Tibial artery (tissue), 4 donors: ENCODE data around the gene TRIP12.
A peak's percentile ranks its signal among the peaks of the same experiment; 100 is the strongest.

Experiments used
- DNase-seq, 2 donors: peaks; one replicate each; pipeline ENCODE4 v3.0.0-alpha.2; 2019
- H3K27ac ChIP-seq, 2 donors: fragments of 200-600 bp; sonication (generic) in 1 of 2; 1 replicate in 1 of 2; 2 replicates in 1 of 2; pipeline ENCODE4 v1.5.1; 2018 to 2019; ENCODE audit warnings: mild to moderate bottlenecking in 1 of 2
- H3K27me3 ChIP-seq, 2 donors: fragments of 200-600 bp; sonication (generic) in 1 of 2; one replicate each; pipeline versions ENCODE4 v1.5.1 to v1.6.0; 2016 to 2019
- H3K36me3 ChIP-seq, 3 donors: fragments of 200-600 bp; sonication (generic) in 2 of 3; one replicate each; pipeline ENCODE4 v1.5.1; 2016 to 2019; ENCODE audit warnings: mild to moderate bottlenecking in 2 of 3
- H3K4me1 ChIP-seq, 4 donors: fragments of 200-600 bp; sonication (generic) in 2 of 4; 1 replicate in 3 of 4; 2 replicates in 1 of 4; pipeline ENCODE4 v1.5.1; 2016 to 2019
- H3K4me3 ChIP-seq, 2 donors: fragments of 200-600 bp; sonication (generic) in 1 of 2; 1 replicate in 1 of 2; 2 replicates in 1 of 2; pipeline ENCODE4 v1.5.1; 2018 to 2019; ENCODE audit warnings: mild to moderate bottlenecking in 2 of 2
- H3K9me3 ChIP-seq, 3 donors: fragments of 200-600 bp; sonication (generic) in 1 of 3; one replicate each; pipeline ENCODE4 v1.5.1; 2016 to 2019
- intact Hi-C: fragments of 100-400 bp; cut with DNase I; formaldehyde crosslinking; loops from one replicate; pipeline ENCODE4 v1.15.0; 2023; ENCODE audit warnings: low total_unique reads
- TF ChIP-seq, protein P1 (sequence below), 2 experiments: fragments of 200-600 bp in 1 of 2; fragments of 450-650 bp in 1 of 2; IDR thresholded peaks; one replicate each; pipeline ENCODE4 v1.5.1; 2017 to 2019; ENCODE audit warnings: antibody characterized with exemption in 2 of 2, mild to moderate bottlenecking in 1 of 2, moderate library complexity in 1 of 2

The TRIP12 gene

DNA sequence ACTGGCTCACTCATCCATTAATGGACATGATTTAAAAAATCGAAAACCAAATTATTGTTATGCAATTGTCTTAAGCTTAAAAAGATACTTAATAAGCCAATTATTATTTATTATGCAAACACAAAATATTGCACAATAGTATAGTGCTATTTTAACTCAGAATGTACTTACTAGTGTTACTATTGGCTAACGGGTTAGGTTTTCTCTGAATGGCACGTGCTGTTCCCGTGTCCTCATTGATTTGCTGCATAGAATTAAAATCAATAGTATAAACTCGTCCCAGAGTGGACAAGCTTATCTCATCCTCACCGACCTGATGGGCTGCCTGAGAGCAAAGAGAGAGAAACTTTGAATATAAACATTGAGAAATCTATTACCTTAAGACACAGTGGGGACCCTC lies 116.2 kb downstream of the TRIP12 start:
- Histone ChIP-seq H3K36me3 (peaks cover 57 to 77% (median 69%) of the 10 kb centered on the region in 3 donors), H3K4me1 (peaks cover 0 to 9% (median 2%) of the 10 kb centered on the region in 4 donors), H3K27ac (no peak overlapping the region), H3K4me3 (no peak overlapping the region), H3K9me3 (no peaks in the 10 kb centered on the region), H3K27me3 (no peaks in the 10 kb centered on the region)
- intact Hi-C loops = no loop called here
- TF ChIP-seq, protein P1, sequence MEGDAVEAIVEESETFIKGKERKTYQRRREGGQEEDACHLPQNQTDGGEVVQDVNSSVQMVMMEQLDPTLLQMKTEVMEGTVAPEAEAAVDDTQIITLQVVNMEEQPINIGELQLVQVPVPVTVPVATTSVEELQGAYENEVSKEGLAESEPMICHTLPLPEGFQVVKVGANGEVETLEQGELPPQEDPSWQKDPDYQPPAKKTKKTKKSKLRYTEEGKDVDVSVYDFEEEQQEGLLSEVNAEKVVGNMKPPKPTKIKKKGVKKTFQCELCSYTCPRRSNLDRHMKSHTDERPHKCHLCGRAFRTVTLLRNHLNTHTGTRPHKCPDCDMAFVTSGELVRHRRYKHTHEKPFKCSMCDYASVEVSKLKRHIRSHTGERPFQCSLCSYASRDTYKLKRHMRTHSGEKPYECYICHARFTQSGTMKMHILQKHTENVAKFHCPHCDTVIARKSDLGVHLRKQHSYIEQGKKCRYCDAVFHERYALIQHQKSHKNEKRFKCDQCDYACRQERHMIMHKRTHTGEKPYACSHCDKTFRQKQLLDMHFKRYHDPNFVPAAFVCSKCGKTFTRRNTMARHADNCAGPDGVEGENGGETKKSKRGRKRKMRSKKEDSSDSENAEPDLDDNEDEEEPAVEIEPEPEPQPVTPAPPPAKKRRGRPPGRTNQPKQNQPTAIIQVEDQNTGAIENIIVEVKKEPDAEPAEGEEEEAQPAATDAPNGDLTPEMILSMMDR (IDR thresholded peaks at IDR 0.05) = no peak
- DNase-seq = no peak

DNA sequence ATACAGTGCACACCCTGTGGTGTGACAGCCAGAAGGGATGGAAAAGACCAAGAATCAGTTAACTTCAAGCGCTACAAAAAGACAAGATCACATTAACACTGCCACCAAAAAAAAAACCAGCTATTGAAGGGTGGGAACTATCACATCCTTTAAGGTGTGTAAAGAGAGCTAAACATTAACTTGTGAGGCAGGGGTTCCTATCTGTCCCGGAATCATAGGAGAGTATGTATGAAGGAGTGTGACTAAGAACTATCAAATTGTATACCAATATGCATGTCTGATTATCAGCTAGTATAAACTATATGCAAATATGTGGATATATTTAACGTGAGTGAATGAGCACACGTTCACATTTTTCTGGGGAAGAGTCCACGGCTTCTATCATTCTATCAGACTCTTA lies 119.0 kb downstream of the TRIP12 start:
- H3K36me3 ChIP-seq = peaks cover 47 to 65% (median 59%) of the 10 kb centered on the region in 3 donors
- intact Hi-C loops = no loop called here

GRCh38 chr2:229800997-229801754 lies 120.6 kb downstream of the TRIP12 start:
- no peak overlapping the region for H3K4me3 ChIP-seq
- H3K36me3 ChIP-seq = peaks cover 46 to 65% (median 57%) of the 10 kb centered on the region in 3 donors
- H3K4me1 ChIP-seq = peaks cover 0 to 37% (median 18%) of the 10 kb centered on the region in 4 donors
- peak; percentile 48 to 72 for DNase-seq
- intact Hi-C loops = no loop called here
- no peaks in the 10 kb centered on the region for H3K9me3 ChIP-seq
- H3K27me3 ChIP-seq = no peaks in the 10 kb centered on the region
- peak overlapping the region in 1 of 2 donors; percentile 48 for H3K27ac ChIP-seq
- TF ChIP-seq, protein P1 (IDR thresholded peaks at IDR 0.05) = peak; percentile 64 to 72

More for the DNA sequence above, 119.0 kb downstream of the TRIP12 start:
- no peak for DNase-seq
- Histone ChIP-seq H3K4me3 (no peak overlapping the region), H3K4me1 (peaks cover 0 to 33% (median 17%) of the 10 kb centered on the region in 4 donors), H3K27ac (no peak overlapping the region), H3K9me3 (no peaks in the 10 kb centered on the region), H3K27me3 (no peaks in the 10 kb centered on the region)
- TF ChIP-seq, protein P1 (IDR thresholded peaks at IDR 0.05) = no peak

- no peak for DNase-seq
- Histone ChIP-seq H3K9me3 (no peaks in the 10 kb centered on the region), H3K4me3 (no peak overlapping the region), H3K27me3 (no peaks in the 10 kb centered on the region), H3K27ac (peak overlapping the region; percentile 4 to 13), H3K36me3 (peaks cover 49 to 62% (median 57%) of the 10 kb centered on the region in 3 donors), H3K4me1 (peaks cover 0 to 37% (median 18%) of the 10 kb centered on the region in 4 donors)
- intact Hi-C loops = loop anchor here (10.0 kb wide), 1 partner anchor 126 kb away; the partner anchor contains the start of genes FBXO36 and TRIP12
- TF ChIP-seq, protein P1 (IDR thresholded peaks at IDR 0.05) = no peak
Observed at GRCh38 chr2:229798446-229799155, 123.2 kb downstream of the TRIP12 start.

DNA sequence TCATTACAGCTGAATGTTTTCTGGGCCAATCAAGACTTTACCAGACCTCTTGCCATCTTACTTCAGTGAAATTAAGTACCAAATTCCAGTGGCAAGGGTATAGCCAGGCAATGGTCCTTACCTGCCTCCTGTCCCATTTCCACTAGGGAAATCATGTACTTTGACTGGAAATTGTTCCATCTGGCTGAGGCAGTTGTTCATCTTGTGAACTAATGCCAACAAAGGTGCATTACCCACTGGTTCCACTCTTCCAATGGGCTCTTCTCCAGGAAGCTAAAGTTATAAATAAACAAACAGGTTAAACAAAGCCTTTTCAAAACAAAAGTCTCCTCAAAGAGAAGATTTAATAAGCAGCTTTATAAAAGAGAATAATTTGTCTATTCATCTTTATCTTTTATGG lies 126.8 kb downstream of the TRIP12 start:
- DNase-seq = no peak
- H3K4me3 ChIP-seq = no peak overlapping the region
- intact Hi-C loops = loop anchor here (10.0 kb wide), 1 partner anchor 130 kb away; the partner anchor contains the start of genes FBXO36 and TRIP12
- no peaks in the 10 kb centered on the region for H3K27me3 ChIP-seq
- no peaks in the 10 kb centered on the region for H3K9me3 ChIP-seq
- peaks cover 75 to 76% (median 75%) of the 10 kb centered on the region in 3 donors for H3K36me3 ChIP-seq
- TF ChIP-seq, protein P1 (IDR thresholded peaks at IDR 0.05) = no peak
- H3K27ac ChIP-seq = no peak overlapping the region
- H3K4me1 ChIP-seq = peaks cover 0 to 27% (median 13%) of the 10 kb centered on the region in 4 donors
